IMR-90 (cell line): ENCODE data around the gene ANKRD24.
"Not testable (repeated sequence)": the region's sequence is repeated elsewhere in the genome, so short reads cannot be mapped to it uniquely, and the experiment has no call there.

Experiments
- BHLHE40 ChIP-seq: fragments of 150-350 bp; IDR thresholded peaks from 2 replicates; pipeline ENCODE4 v1.6.1; 2016; ENCODE audit warnings: mild to moderate bottlenecking, low read depth, low read length
- CEBPB ChIP-seq: IDR thresholded peaks from 2 replicates; pipeline ENCODE4 v1.6.1; 2012; ENCODE audit warnings: low read depth, low read length, improper control_type of control experiment
- FOS ChIP-seq: fragments of 150-350 bp; IDR thresholded peaks from 2 replicates; pipeline ENCODE4 v1.6.1; 2016; ENCODE audit warnings: low read depth, low read length
- MAFK ChIP-seq: IDR thresholded peaks from 2 replicates; pipeline ENCODE4 v1.6.1; 2012; ENCODE audit warnings: low read depth, low read length, improper control_type of control experiment
- MXI1 ChIP-seq: IDR thresholded peaks from 2 replicates; pipeline ENCODE4 v1.6.1; 2012; ENCODE audit warnings: low read depth, mild to moderate bottlenecking, low read length, moderate library complexity, borderline replicate concordance
- POLR2A ChIP-seq: IDR thresholded peaks from 2 replicates; pipeline ENCODE4 v1.6.1; 2012; ENCODE audit warnings: mild to moderate bottlenecking, low read depth, low read length
- RCOR1 ChIP-seq: IDR thresholded peaks from 2 replicates; pipeline ENCODE4 v1.6.1; 2012; ENCODE audit warnings: mild to moderate bottlenecking, low read length, improper control_type of control experiment; ENCODE audit not compliant: insufficient replicate concordance
- RFX5 ChIP-seq: IDR thresholded peaks from 2 replicates; pipeline ENCODE4 v1.8.0; 2012; ENCODE audit warnings: low read depth, mild to moderate bottlenecking, low read length, moderate library complexity
- TF ChIP-seq, protein P1 (sequence below): conservative IDR thresholded peaks from 2 replicates; pipeline ENCODE4 v1.5.1; 2012; ENCODE audit warnings: mild to moderate bottlenecking, low read depth, low read length, improper control_type of control experiment
- TF ChIP-seq, protein P2 (sequence below): fragments of 150-350 bp; IDR thresholded peaks from 2 replicates; pipeline ENCODE4 v1.6.1; 2016; ENCODE audit warnings: low read depth, mild to moderate bottlenecking, low read length, moderate library complexity, borderline replicate concordance

DNA sequence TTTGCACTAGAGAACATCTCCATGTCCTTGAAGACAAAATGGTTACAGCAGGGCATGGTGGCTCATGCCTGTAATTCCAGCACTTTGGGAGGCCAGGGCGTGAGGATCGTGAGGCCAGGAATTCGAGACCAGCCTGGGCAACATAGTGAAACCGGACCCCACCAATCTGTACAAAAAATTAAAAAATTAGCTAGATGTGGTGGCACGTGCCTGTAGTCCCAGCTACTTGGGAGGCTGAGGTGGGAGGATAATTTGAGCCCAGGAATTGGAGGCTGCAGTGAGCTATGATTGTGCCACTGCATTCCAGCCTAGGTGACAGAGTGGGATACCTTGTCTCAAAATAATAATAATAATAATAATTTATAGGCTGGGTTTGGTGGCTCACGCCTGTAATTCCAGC, 47.7 kb downstream of the ANKRD24 start:
- TF ChIP-seq, protein P1, sequence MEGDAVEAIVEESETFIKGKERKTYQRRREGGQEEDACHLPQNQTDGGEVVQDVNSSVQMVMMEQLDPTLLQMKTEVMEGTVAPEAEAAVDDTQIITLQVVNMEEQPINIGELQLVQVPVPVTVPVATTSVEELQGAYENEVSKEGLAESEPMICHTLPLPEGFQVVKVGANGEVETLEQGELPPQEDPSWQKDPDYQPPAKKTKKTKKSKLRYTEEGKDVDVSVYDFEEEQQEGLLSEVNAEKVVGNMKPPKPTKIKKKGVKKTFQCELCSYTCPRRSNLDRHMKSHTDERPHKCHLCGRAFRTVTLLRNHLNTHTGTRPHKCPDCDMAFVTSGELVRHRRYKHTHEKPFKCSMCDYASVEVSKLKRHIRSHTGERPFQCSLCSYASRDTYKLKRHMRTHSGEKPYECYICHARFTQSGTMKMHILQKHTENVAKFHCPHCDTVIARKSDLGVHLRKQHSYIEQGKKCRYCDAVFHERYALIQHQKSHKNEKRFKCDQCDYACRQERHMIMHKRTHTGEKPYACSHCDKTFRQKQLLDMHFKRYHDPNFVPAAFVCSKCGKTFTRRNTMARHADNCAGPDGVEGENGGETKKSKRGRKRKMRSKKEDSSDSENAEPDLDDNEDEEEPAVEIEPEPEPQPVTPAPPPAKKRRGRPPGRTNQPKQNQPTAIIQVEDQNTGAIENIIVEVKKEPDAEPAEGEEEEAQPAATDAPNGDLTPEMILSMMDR, result not testable (repeated sequence)
- TF ChIP-seq POLR2A, MAFK, RCOR1, MXI1, CEBPB, BHLHE40, RFX5, FOS: not testable (repeated sequence)
- TF ChIP-seq, protein P2, sequence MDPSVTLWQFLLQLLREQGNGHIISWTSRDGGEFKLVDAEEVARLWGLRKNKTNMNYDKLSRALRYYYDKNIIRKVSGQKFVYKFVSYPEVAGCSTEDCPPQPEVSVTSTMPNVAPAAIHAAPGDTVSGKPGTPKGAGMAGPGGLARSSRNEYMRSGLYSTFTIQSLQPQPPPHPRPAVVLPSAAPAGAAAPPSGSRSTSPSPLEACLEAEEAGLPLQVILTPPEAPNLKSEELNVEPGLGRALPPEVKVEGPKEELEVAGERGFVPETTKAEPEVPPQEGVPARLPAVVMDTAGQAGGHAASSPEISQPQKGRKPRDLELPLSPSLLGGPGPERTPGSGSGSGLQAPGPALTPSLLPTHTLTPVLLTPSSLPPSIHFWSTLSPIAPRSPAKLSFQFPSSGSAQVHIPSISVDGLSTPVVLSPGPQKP, result not testable (repeated sequence)
